HFFc6 (cell line): ENCODE results near the gene PHRF1. TPM values are rescaled to one million over a fixed set of nuclear protein-coding genes. Genes with fewer than 3 reads are reported as not detected.

Experiments used
- DNase-seq: peaks from one replicate; pipeline ENCODE4 v3.0.0-alpha.2; 2018
- H3K27ac Mint-ChIP-seq: 2 replicates; pipeline ENCODE4 v1.8.0; 2020; ENCODE audit warnings: mild to moderate bottlenecking, mixed read lengths
- H3K27me3 Mint-ChIP-seq: 2 replicates; pipeline ENCODE4 v1.8.0; 2021; ENCODE audit warnings: mild to moderate bottlenecking, moderate library complexity, mixed read lengths; ENCODE audit not compliant: insufficient read depth
- H3K36me3 Mint-ChIP-seq: 2 replicates; pipeline ENCODE4 v1.8.0; 2021; ENCODE audit warnings: low read depth, mixed read lengths
- H3K4me1 Mint-ChIP-seq: 2 replicates; pipeline ENCODE4 v1.8.0; 2020; ENCODE audit warnings: low read depth, mixed read lengths
- H3K4me3 Mint-ChIP-seq: 2 replicates; pipeline ENCODE4 v1.8.0; 2020; ENCODE audit warnings: mild to moderate bottlenecking, moderate library complexity, mixed read lengths
- H3K9me3 Mint-ChIP-seq: 2 replicates; pipeline ENCODE4 v1.8.0; 2020; ENCODE audit warnings: mild to moderate bottlenecking, mixed read lengths
- total RNA-seq, 6 experiments: library from RNA; stranded (reverse); fragmentation: NEBNext Ultra II Directional; extraction: Animal tissue kit (Norgen Biotek cat#: 25700); gene quantifications; 2 replicates in 1 of 6; 3 replicates in 5 of 6; pipeline ENCODE4 v1.2.3, GENCODE V29; 2021
- TF ChIP-seq, protein P1 (sequence below): fragments of 200-600 bp; sonication (generic); IDR thresholded peaks from 2 replicates; pipeline ENCODE4 v1.5.0; 2021; ENCODE audit warnings: antibody characterized with exemption, mild to moderate bottlenecking

The PHRF1 gene
- total RNA-seq, 6 experiments from 2014 or later, result 23.8 to 27.5 (median 24.8) TPM

DNA sequence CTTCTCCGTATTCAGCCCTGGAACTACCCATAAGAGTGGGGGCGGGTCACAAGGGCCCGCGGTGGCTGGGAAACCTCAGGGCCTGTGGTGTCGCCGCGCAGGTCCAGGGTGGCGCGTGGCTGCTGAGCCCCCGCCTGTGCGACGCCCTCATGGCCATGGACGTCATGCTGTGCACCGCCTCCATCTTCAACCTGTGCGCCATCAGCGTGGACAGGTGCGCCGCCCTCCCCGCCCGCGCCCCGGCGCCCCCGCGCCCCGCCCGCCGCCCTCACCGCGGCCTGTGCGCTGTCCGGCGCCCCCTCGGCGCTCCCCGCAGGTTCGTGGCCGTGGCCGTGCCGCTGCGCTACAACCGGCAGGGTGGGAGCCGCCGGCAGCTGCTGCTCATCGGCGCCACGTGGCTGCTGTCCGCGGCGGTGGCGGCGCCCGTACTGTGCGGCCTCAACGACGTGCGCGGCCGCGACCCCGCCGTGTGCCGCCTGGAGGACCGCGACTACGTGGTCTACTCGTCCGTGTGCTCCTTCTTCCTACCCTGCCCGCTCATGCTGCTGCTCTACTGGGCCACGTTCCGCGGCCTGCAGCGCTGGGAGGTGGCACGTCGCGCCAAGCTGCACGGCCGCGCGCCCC lies 63.2 kb downstream of the PHRF1 start:
- Mint-ChIP-seq H3K27ac (no peak overlapping the region), H3K36me3 (no peaks in the 10 kb centered on the region), H3K27me3 (peaks cover 10% of the 10 kb centered on the region), H3K4me3 (no peak overlapping the region), H3K4me1 (peaks cover 5% of the 10 kb centered on the region; the same call in 1 of the 2 replicates), H3K9me3 (no peaks in the 10 kb centered on the region)
- TF ChIP-seq, protein P1, sequence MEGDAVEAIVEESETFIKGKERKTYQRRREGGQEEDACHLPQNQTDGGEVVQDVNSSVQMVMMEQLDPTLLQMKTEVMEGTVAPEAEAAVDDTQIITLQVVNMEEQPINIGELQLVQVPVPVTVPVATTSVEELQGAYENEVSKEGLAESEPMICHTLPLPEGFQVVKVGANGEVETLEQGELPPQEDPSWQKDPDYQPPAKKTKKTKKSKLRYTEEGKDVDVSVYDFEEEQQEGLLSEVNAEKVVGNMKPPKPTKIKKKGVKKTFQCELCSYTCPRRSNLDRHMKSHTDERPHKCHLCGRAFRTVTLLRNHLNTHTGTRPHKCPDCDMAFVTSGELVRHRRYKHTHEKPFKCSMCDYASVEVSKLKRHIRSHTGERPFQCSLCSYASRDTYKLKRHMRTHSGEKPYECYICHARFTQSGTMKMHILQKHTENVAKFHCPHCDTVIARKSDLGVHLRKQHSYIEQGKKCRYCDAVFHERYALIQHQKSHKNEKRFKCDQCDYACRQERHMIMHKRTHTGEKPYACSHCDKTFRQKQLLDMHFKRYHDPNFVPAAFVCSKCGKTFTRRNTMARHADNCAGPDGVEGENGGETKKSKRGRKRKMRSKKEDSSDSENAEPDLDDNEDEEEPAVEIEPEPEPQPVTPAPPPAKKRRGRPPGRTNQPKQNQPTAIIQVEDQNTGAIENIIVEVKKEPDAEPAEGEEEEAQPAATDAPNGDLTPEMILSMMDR, result no peak
- no peak for DNase-seq

DNA sequence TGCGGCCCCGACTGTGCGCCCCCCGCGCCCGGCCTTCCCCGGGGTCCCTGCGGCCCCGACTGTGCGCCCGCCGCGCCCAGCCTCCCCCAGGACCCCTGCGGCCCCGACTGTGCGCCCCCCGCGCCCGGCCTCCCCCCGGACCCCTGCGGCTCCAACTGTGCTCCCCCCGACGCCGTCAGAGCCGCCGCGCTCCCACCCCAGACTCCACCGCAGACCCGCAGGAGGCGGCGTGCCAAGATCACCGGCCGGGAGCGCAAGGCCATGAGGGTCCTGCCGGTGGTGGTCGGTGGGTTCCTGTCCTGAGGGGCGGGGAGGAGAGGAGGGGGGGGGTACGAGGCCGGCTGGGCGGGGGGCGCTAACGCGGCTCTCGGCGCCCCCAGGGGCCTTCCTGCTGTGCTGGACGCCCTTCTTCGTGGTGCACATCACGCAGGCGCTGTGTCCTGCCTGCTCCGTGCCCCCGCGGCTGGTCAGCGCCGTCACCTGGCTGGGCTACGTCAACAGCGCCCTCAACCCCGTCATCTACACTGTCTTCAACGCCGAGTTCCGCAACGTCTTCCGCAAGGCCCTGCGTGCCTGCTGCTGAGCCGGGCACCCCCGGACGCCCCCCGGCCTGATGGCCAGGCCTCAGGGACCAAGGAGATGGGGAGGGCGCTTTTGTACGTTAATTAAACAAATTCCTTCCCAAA lies 63.9 kb downstream of the PHRF1 start:
- Mint-ChIP-seq H3K27me3 (peaks cover 11% of the 10 kb centered on the region), H3K36me3 (no peaks in the 10 kb centered on the region), H3K27ac (no peak overlapping the region), H3K4me1 (peaks cover 5% of the 10 kb centered on the region; the same call in 1 of the 2 replicates), H3K9me3 (no peaks in the 10 kb centered on the region), H3K4me3 (no peak overlapping the region)
- TF ChIP-seq, protein P1, result no peak
- DNase-seq, result no peak

DNA sequence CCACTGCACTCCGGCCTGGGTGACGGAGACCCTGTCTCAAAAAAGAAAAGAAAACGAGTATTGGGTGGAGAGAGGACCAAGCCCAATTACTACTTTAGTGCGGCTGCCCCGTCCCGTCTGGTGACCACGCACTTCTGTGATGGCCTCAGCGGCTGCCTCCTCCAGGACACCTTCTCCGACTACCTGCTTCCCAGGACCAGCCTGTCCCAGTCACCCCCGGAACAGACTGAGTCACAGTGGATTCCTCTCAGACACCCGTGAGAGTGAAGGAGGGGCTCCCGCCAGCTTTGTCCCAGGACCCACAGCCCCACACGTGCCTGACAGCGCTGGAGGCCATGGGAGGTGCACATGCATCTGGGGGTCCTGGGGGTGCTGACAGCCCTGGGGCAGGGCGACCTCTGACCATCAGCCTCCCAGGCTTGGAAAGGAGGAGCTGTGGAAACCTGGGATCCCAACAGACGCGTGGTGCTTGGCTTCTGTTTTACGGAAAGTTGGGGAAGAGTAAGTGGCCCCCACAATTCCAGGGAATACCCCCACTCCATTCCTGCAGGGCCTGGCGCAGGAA lies 65.6 kb downstream of the PHRF1 start:
- no peak for DNase-seq
- Mint-ChIP-seq H3K9me3 (no peaks in the 10 kb centered on the region), H3K27ac (no peak overlapping the region), H3K27me3 (peaks cover 13% of the 10 kb centered on the region), H3K4me1 (peaks cover 5% of the 10 kb centered on the region; the same call in 1 of the 2 replicates), H3K36me3 (no peaks in the 10 kb centered on the region), H3K4me3 (no peak overlapping the region)
- TF ChIP-seq, protein P1, result no peak

DNA sequence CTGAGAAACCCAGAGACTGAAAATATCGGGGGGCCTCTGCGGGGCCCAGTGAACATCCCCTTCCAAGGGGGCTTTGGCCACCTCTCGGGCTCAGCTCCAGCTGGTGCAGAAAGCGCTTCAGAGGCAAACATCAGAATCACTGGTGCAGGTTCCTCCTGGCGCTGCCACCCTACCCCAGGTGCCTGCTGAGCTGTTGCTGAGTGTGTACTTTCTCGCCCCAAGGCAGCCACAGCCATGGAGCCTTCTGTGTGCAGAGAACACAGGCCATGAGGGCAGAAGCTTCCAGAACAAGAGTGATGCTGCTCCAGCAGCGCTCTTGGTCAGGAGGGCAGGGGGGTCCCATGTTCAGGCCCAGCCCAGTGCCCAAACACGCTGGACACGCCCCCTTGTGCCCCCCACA lies 67.1 kb downstream of the PHRF1 start:
- H3K36me3 Mint-ChIP-seq, result no peaks in the 10 kb centered on the region
- TF ChIP-seq, protein P1, result no peak
- H3K4me3 Mint-ChIP-seq, result no peak overlapping the region
- peaks cover 13% of the 10 kb centered on the region for H3K27me3 Mint-ChIP-seq
- no peak overlapping the region for H3K27ac Mint-ChIP-seq
- no peak for DNase-seq
- no peaks in the 10 kb centered on the region for H3K4me1 Mint-ChIP-seq
- no peaks in the 10 kb centered on the region for H3K9me3 Mint-ChIP-seq

DNA sequence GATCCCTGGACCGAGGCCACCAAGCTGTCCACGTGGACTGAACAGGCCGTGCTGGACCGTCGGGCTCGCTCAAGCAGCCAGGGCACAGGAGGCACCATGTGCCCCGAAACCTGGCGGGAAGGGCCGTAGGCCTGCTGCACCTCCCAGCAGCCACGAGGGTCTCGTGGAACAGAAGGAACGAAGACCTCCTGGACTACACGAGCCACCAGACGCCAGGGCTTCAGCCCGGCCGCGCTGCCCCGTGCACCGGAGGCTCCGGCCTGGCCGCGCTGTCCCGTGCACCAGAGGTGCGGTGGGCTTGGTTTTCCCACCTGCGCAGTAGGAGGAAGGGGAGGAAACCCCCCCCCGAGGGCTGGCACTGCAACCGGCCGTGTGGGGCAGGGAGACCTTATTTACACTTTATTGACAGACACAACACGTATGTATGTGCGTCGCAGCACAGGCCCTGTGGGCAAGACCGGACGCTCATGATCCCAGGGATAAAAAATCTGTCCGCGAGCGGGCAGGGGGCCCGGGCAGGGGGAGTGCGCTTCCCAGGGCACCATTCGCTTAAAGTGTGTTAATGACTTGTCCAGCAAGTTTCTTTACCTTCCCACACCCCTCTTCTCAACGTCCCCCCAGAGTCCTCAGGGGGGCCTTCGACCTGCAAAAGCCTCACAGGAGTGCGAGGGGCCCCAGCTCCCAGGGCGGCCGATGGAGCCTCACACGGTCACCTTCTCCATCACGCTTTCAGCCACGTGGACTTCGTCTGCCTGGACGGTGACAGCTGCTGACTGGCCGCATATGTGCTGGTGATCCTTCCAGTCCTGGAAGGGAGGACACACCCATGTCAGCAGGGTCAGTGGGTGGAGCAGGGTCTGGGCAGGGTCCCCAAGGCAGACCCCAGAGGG lies 67.8 kb downstream of the PHRF1 start:
- peaks cover 9% of the 10 kb centered on the region for H3K27me3 Mint-ChIP-seq
- H3K9me3 Mint-ChIP-seq, result no peaks in the 10 kb centered on the region
- TF ChIP-seq, protein P1, result no peak
- no peak overlapping the region for H3K27ac Mint-ChIP-seq
- no peak overlapping the region for H3K4me3 Mint-ChIP-seq
- H3K4me1 Mint-ChIP-seq, result no peaks in the 10 kb centered on the region
- no peak for DNase-seq
- no peaks in the 10 kb centered on the region for H3K36me3 Mint-ChIP-seq
